GM21723 (cell line): Measurements from ENCODE around the gene ITK.

Source experiments
- ATAC-seq: cut with Tn5 transposase; IDR thresholded peaks from one replicate; pipeline ENCODE4 v1.9.1; 2021; ENCODE audit warnings: mild to moderate bottlenecking, moderate library complexity; ENCODE audit not compliant: unreplicated experiment

Gene ITK

DNA sequence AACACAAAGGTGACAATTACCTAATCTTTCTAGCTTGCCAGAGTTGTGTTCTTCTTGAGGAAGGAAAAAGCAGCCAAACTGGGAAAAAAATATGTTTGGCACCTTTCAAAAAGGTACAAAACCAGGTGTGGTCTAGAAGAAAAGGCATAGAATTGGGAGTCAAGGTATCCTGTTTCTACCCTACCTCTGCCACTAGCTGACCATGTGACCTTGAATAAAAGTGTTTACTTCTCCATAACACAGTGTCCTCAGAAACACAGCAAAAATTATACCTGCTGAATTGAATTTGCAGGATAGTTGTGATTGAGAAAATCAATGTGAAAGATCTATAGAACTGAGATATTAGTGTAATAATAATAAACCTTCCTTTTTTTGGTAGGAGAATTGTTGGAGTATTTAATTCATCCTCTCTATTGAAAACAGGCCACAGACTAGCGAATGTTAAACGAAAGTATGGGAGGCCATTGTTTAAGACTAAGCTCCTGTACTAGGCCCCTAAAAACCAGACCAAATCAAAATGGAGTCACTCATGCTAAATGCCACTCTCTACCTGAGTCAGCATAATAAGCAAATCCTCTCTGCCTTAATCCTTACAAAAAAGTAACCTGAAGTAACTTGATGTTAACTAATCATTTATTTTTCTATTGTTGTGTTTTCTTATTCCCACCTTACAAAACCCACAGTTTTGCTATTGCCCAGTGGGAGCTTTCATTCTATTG is 97.8 kb downstream of the ITK start:
- ATAC-seq = no peak

DNA sequence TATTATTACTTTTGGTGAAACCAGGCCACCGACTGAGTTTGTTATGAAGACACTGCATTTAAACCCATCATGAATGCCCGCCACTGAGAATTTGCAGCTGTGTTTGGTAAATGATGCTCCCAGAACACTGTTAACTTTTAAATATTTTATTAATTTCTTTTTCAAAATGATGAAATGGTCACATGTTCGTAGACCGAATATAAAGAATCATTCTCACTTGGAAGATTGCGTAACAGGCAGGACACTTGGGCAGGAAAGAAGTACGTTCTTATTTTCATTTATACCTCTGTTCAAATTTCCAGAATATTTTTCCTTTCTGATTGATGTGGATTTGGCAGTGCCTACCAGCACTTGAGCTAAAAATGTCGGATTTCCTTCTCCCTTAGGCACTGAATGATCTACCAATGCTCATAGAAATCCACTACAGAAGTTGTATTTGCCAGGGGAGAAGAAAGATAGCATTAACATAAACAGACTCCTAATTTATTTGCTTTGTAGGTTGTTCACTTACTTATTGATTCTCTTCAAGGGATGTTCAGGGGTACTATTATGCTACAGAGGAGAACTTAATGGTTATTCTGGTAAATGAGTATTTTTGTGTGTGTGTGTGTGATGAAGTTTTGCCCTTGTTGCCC is 99.1 kb downstream of the ITK start:
- no peak for ATAC-seq

DNA sequence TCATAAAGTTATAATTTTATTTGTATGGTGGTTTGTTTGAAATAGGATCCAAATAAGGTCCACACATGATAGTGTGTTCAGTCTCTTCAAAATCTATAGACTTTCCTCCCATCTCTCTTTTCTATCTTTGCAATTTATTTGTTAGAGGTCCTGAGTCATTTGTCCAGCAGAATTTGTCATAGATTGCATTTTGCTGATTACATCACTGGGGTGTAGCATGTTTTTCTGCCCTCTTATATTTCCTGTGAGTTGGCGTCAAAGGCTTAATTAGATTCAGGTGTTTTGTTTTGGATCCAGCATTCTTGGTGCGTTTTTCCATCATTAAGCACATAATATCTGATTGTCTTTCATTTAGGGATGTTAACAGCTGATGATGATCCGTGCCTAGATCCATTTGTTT is 100.3 kb downstream of the ITK start:
- no peak for ATAC-seq

DNA sequence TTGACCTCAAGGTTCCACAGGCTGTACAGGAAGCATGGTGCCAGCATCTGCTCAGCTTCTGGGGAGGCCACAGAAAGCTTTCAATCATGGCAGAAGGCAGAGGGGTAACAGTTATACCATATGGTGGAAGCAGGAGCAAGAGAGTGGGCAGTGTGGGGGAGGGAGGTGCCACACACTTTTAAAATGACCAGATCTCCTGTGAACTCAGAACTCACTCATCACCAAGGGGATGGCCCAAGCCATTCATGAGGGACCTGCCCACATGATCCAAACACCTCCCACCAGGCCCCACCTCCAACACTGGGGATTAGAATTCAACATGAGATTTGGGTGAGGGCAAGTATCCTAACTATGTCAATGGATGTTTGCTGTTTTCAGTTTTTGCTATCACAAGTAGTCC is 101.5 kb downstream of the ITK start:
- no peak for ATAC-seq

DNA sequence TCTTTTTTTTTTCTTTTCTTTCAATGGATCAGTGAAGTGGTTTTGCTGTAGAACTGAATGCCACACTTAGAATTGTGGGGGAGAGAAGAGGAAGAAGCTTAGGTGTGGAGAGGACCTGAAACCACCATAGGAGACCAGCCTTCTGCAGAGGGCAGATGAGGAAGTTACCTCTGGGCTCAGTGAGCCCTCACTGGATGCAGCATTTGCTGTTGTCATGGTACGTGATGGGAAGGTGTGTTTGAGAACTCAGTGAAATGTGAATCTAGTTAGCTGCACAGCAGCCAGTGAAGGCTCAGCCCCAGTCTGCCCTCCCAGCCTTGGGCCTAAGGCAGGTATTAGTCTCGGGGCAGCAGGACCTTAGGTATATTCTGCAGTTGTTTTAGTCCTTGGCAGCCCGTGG is 102.8 kb downstream of the ITK start:
- ATAC-seq = peak; percentile 99

DNA sequence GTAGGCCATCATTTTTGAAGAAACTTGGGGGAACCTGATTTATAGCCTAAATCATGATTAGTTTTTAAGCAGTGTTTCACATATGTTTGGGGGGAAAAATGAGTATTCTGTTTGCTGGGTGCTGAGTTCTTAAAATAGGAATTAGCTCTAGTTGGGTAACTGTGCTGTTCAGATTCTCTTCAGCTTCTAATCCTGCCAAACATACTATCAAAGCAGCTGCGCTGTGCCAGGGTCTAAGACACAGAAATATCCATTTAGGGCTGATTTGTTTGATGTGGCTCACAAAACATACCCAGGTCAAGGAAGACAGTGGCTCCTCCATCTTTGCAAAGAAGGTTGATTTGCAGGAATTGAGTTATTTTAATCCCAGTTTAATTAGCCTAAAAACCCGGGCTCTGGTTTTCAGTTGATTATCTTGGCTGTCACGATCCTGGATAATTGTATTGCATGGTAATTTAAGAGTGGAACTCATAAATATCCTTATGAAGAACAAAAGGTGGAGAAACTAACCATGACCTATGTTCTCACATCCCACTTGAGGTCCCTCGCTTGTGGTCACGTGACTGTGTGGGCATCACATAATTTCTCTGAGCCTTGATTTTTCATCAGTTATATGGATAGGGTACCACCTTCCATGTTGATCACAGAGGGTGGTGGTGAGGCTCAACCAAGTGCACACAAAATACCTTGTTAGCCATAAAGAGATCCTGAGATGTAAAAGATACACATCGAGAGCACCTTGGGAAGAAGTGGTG is 104.0 kb downstream of the ITK start:
- ATAC-seq = no peak

DNA sequence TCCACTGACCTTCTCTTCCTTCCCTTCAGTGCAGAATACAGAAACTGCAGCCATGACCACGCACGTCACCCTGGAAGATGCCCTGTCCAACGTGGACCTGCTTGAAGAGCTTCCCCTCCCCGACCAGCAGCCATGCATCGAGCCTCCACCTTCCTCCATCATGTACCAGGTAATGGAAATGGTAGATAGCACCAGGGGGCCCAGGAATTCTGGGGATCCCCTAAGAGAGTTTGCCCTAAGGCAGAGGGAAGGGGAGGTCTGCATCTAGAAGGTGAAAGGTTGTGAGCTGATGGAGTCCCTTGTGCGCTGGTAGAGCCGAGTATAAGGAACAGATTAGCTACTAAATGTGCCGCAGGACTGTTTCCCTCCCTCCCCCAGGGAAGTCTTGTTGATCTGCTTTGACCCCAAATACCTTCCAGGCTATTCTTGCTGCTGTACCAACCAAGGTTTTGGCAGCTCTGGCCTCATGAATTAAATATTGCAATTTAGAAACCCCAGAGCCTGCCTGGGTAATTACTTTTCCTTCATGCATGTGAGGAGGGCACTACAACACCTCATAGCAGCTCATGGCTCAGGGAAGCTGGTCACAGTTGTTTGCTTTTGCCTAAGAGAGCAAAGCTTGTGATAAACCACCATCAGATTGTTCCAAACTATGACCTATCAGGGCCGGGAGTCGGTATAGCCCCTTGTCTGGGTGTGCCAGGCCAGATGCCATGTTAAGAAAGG is 104.8 kb downstream of the ITK start:
- ATAC-seq = no peak

DNA sequence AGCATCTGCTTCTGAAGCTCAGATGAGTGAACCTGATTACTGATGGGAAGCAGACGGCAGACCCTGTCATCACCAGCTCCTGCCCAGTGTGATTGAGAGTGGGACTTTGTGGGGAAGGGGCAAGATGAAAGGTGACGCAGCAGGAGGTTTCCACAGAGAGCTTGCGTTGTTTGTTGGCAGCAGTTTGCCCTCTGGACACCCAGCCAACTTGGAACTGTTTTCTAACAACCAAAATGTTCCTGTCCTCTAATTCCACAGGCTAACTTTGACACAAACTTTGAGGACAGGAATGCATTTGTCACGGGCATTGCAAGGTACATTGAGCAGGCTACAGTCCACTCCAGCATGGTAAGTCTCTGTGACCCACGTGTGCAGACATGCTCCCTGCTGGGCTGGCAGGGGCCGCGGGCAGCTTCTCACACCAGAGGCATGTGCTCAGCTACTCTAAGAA is 106.1 kb downstream of the ITK start:
- no peak for ATAC-seq

DNA sequence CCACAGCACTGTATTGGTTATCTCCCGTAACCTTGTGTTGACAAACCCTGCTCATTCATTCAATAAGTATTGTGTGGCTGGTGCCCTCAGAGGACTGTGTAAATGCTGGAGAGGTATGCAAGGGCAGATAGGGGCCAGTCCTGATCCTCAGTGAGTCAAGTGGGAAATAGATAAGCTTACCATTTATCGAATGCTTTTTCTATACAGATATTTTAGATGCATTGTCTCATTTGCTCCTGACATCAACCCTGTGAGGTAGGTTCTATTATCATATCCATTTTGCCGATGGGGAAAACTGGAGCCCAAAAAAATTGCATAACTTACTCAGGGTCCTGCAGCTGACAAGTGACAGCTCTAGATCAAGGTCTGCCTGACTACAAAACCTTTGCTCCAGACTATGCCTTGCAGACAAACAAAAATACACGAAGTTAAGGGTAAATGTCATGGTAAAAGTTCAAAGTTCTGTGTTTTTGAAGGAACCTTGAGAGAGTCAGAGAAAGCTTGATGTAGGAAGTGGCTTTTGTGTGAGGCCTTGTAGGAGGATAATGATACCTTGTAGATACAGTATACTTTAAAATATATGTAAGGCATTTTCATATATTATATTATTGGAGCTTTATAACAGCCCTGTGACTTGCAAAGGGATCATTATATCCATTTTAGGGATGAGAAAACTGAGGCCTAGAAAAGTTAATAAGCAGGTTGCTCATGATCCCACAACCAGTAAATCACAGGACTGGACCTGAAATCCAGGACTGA is 107.9 kb downstream of the ITK start:
- ATAC-seq = no peak

DNA sequence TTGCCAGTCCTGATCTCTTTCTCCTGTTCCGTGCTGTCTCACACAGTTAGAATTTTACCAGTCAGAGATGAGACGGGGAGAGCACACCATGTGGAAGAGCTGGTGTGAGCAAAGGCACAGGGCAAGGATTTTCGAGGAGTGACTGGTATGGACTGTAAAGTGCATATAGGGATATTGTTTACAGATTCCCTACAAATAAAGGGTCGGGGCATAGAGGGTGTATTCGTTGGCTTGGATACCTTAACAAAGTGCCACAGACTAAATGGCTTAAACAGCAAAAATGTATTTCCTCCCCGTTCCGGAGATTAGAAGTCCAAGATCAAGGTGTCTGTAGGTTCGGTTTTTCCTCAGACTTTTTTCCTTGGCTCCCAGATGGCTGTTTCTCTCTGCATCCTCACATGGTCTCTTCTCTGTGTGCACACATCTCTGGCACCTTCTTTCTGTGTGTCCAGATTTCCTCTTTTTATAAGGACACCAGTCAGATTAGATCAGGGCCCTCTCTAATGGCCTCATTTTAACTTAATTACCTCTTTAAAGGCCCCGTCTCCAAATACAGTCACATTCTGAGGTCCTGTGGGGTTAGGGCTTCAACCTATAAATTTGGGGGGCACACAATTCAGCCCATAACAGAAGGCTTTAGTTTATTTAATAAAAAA is 108.7 kb downstream of the ITK start:
- no peak for ATAC-seq

DNA sequence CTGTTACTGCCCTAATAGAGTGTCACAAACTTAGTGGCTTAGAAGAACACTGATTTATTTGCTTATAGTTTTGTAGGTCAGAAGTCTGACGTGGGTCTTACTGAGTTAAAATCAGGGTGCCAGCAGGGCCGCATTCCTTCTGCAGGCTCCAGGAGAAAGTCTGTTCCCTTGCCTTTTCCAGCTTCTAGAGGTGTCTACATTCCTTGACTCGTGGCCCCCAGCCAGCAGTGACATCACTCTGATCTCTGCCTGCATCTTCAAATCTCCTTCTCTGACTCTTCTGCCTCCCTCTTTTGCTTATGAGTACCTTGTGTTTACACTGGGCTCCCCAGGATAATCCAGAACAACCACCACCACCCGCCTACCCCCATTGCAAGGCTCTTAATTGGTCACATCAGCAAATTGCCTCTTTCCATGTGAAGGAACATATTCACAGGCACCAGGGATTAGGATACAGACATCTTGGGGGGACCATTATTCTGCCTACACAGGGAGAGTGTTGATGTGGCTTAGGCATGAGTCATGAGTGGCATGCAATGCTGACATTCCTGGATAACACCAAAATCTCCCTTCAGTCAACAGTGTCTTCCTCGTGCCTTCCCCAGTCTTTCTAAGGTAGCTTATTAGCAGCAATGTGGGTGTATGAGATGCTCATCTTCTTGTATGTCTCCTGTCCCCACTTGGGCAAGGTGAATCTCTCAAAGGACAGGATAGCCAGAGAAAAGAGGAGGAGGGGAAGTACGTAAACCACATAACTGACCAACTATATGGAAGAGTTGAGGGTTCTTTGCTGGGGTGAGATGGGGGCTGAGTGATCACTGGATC is 109.7 kb downstream of the ITK start:
- ATAC-seq = peak; percentile 11

DNA sequence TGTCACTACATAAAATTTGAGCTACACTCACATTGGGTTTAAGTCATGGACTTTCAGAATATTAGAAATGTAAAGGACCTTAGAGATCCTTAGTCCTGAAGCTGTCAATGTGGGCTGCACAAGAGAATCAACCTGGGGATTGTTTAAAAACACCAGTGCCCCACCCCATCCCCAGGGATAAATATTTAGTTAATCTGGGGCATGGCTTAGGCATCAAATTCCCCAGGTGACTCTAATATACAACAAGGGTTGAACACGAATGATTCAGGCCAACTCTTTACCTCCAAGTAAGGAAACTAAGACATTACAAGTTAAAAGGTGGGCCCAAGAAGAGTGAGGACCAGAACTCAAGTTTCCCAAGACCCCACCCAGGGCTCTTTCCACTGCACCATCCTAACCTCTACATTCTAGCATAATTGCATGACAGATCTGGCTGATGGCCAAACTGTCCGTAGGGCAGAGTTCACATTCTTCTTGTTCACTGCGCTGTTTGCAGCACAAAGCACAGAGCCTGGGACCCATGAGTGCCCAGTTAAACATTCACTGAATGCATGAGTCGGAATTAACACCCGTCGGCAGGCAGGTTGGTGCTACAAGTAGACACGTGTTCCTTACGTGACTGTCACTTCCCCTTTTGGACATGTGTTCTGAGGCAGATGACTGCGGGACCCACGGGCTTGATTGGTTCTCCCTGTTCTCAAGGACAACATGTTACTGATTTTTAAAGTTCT is 110.5 kb downstream of the ITK start:
- ATAC-seq = peak; percentile 93

DNA sequence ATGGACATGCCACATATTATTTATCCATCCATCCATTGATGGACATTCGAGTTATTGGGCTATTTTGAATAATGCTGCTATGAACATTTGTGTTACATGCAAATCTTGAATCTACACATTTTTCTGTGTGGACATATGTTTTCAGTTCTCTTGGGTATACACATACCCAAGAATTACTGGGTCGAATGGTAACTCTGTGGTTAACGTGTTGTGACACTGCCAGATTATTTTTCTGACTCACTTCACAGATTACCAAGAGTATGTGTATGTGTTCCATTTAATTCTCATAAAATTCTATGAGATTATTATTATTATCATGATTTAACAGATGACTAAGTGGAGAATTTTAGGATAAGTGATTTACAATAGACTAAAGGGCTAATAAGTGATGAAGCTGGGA is 112.0 kb downstream of the ITK start:
- ATAC-seq = no peak

DNA sequence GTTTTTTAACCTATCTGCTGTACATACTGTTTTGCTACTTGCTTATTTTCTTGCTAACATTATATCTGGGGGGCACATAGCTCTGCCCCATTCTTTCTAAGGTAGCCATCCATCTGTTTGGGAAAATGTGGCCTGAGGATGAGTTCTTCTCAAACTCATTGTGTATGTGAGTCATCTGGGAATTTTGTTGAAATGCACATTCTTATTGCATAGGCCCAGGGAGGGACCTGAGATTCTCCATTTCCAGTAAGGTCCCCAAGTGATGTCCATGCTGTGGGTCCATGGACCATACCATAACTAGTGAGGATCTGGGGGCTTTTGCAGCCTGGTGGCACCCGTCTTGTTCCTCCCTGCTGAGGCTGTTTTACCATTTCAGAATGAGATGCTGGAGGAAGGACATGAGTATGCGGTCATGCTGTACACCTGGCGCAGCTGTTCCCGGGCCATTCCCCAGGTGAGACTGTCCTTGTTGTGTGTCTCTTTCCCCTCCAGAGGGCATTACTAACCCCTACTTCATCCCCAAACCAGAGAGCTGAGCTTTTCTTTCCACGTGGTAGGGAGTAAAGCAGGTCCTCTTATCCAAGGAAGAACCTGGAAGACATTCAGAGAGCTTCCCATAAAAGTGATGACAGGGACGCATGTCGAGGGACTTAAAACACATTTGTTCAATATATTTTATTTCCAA is 113.9 kb downstream of the ITK start:
- no peak for ATAC-seq

DNA sequence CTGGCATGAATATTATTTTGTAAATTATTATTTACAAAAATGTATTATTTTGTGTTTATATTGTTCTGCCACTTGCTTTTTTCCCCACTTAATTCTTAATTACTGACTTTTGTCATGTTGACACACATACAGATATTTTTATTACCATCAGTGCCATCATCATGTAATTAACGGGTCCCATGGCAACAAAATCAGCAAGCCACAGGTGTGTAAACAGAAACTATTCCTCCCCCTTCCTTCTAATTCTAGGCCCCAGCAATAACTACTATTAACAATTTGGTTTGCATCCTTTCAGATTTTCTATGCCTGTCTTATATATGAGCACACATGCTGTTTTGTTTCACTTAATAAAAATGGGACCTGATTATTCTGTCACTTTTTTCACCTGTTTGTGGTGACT is 114.6 kb downstream of the ITK start:
- ATAC-seq = no peak

DNA sequence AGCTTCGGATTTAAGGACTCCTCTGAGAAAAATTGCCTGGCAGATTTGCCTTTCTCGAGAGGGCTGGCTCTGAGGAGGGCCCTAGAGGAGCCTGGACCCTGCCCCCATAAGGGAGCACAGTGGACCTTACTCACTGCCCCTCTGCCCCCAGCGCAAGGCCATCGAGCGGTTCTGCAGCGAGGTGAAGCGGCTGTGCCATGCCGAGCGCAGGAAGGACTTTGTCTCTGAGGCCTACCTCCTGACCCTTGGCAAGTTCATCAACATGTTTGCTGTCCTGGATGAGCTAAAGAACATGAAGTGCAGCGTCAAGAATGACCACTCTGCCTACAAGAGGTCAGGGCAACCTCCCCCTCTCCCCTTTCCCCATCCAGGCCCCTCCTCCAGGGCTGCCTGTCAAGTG is 119.9 kb downstream of the ITK start:
- no peak for ATAC-seq

DNA sequence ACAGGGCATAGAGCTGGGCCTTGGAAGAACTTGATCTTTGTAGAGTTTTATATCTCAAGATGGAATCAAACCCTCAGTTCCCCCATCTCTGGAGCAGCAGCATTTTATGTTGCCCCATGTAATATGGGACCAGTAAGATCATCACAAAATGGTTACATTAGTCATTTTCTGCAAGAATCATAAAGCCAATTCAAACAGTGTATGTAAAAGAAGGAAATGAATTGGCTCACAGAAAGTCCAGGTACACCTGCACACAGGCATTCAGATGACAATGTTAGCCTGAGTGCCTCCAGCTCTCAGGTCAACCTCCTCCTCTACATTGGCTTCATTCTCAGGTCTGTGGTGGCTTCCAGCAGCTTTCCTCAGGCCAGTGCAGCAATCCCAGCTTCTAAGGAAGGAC is 120.4 kb downstream of the ITK start:
- no peak for ATAC-seq

DNA sequence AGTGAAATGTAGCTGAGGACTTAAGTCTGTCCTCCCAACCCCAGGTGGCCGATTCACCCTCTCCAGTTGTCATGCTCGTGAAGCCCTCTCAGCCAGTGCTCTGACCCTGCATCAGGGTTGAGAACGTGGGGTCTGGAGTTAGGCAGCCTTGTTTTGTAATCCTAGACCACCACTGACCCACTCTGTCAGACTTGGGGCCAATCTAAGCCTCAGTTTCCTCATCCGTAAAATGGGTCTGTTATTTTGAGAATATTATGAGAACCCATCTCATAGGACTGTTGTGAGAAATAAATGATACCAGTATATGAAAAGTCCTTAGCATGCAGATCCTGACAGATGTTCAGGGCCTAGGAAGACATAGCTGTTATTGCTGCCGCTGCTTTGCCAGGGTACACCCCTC is 122.4 kb downstream of the ITK start:
- ATAC-seq = no peak
